Activated T-cell treated with anti-CD3 and anti-CD28 coated beads for 4 hours (primary cell): ENCODE results near the gene KDELR1.

Experiments
- DNase-seq: peaks from one replicate; pipeline ENCODE4 v3.0.0-alpha.2; 2020

KDELR1 gene

GRCh38 chr19:48341515-48342413, 49.6 kb downstream of the KDELR1 start:
- DNase-seq: no peak

GRCh38 chr19:48340995-48341394, 50.4 kb downstream of the KDELR1 start:
- no peak for DNase-seq

GRCh38 chr19:48338802-48339503, 52.4 kb downstream of the KDELR1 start:
- DNase-seq: no peak

GRCh38 chr19:48338253-48338755, 53.0 kb downstream of the KDELR1 start:
- no peak for DNase-seq

GRCh38 chr19:48333467-48334384, 57.6 kb downstream of the KDELR1 start:
- DNase-seq: peak; percentile 89

GRCh38 chr19:48332662-48333466, 58.5 kb downstream of the KDELR1 start:
- DNase-seq: peak; percentile 90
